HepG2 (cell line): ENCODE measurements around the gene BPI. TPM values are rescaled to one million over a fixed set of nuclear protein-coding genes. Genes with fewer than 3 reads are reported as not detected.

Experiments
- ATAC-seq: fragments of 200-7000 bp; cut with Tn5 transposase; 3 replicates; pipeline ENCODE4 v1.9.1; 2020; ENCODE audit warnings: mild to moderate bottlenecking, moderate library complexity
- BruUV-seq: library from RNA; stranded (reverse); fragments of 400-500 nt; replicated peaks from 2 replicates; lab custom pipeline; 2021; lab: Mats Ljungman, UMichigan
- CTCF ChIA-PET: fragments of 300-600 bp; formaldehyde crosslinking; extraction: SDS; loops from one replicate; lab custom pipeline; 2021; ENCODE audit warnings: low total read pairs, inconsistent platforms, low intra/inter-chr PET ratio; lab: Yijun Ruan, JAX
- POLR2A ChIA-PET: fragments of 350-600 bp; sonication (Branson Sonifier 250); formaldehyde crosslinking; loops from one replicate; lab custom pipeline; 2020; ENCODE audit warnings: antibody characterized with exemption, inconsistent platforms; lab: Yijun Ruan, JAX
- DNase-seq: peaks from one replicate; pipeline ENCODE4 v3.0.0-alpha.2; 2015; ENCODE audit warnings: low spot score
- FAIRE-seq: peaks from 3 replicates; lab custom pipeline; 2011; peaks lifted over from hg19 to GRCh38; lab: Jason Lieb, UNC
- H2AFZ ChIP-seq: one replicate; pipeline ENCODE4 v1.6.1; 2011; ENCODE audit warnings: low read length, inconsistent platforms
- H3K27ac ChIP-seq: fragments of 300-600 bp; 3 replicates; pipeline ENCODE4 v1.8.0; 2011; ENCODE audit warnings: mixed run types, mild to moderate bottlenecking, mixed read lengths, low read length, inconsistent platforms; ENCODE audit not compliant: insufficient read depth; ENCODE audit errors: extremely low read length
- H3K27me3 ChIP-seq, 2 experiments: fragments of 200-600 bp in 1 of 2; 2 replicates in 1 of 2; 3 replicates in 1 of 2; pipeline versions ENCODE4 v1.6.0 to v1.8.0; 2011; ENCODE audit warnings: low read length in 2 of 2, mild to moderate bottlenecking in 2 of 2, moderate library complexity in 2 of 2, inconsistent platforms in 1 of 2; ENCODE audit not compliant: insufficient read depth in 2 of 2, control insufficient read depth in 1 of 2
- H3K36me3 ChIP-seq, 2 experiments: fragments of 200-600 bp in 1 of 2; replicated peaks in 1 of 2; 2 replicates in 1 of 2; 3 replicates in 1 of 2; pipeline versions ENCODE4 v1.5.1 to v1.8.0; 2011; ENCODE audit warnings: low read length in 2 of 2, inconsistent platforms in 1 of 2; ENCODE audit not compliant: insufficient read depth in 2 of 2, control insufficient read depth in 1 of 2
- H3K4me1 ChIP-seq: 2 replicates; pipeline ENCODE4 v1.5.1; 2012; ENCODE audit warnings: low read length, inconsistent platforms; ENCODE audit not compliant: insufficient read depth
- H3K4me2 ChIP-seq: 2 replicates; pipeline ENCODE4 v1.6.0; 2011; ENCODE audit warnings: low read depth, low read length, inconsistent platforms
- H3K4me3 ChIP-seq, 3 experiments: fragments of 200-600 bp in 1 of 3; sonication (generic), shearing (Covaris generic) in 1 of 3; replicated peaks in 1 of 3; 2 replicates each; pipeline ENCODE4 v1.5.1; 2011 to 2016; ENCODE audit warnings: low read length in 3 of 3, inconsistent platforms in 2 of 3, low read depth in 2 of 3, mild to moderate bottlenecking in 2 of 3, control low read depth in 1 of 3, mixed read lengths in 1 of 3; ENCODE audit not compliant: insufficient read depth in 1 of 3
- H3K79me2 ChIP-seq: one replicate; pipeline ENCODE4 v1.6.1; 2011; ENCODE audit warnings: low read length, inconsistent platforms; ENCODE audit not compliant: insufficient read depth
- H3K9ac ChIP-seq: 2 replicates; pipeline ENCODE4 v1.6.0; 2011; ENCODE audit warnings: mild to moderate bottlenecking, low read depth, low read length, inconsistent platforms; ENCODE audit not compliant: insufficient read depth
- H3K9me3 ChIP-seq: 2 replicates; pipeline ENCODE4 v1.5.1; 2012; ENCODE audit warnings: mild to moderate bottlenecking, low read length
- H4K20me1 ChIP-seq: 2 replicates; pipeline ENCODE4 v1.6.0; 2011; ENCODE audit warnings: inconsistent platforms, mild to moderate bottlenecking, low read length, moderate library complexity; ENCODE audit not compliant: insufficient read depth
- CEBPB ChIP-seq: IDR thresholded peaks from 2 replicates; pipeline ENCODE4 v1.6.1; 2011; ENCODE audit warnings: low read depth, low read length, improper control_type of control experiment, borderline replicate concordance
- FOXK2 ChIP-seq: fragments of 450-650 bp; IDR thresholded peaks from 2 replicates; pipeline ENCODE4 v1.6.1; 2016
- FUBP1 ChIP-seq: sonication (generic); formaldehyde crosslinking; IDR thresholded peaks from 2 replicates; pipeline ENCODE4 v1.5.1; 2020; ENCODE audit warnings: missing genetic modification reagents, mild to moderate bottlenecking, borderline replicate concordance
- GPN1 ChIP-seq: sonication (generic); formaldehyde crosslinking; IDR thresholded peaks from 2 replicates; pipeline ENCODE4 v1.5.1; 2020; ENCODE audit warnings: missing genetic modification reagents, borderline replicate concordance
- KDM6A ChIP-seq: IDR thresholded peaks from 2 replicates; pipeline ENCODE4 v1.6.1; 2016; ENCODE audit warnings: low read depth
- KLF9 ChIP-seq: IDR thresholded peaks from 2 replicates; pipeline ENCODE4 v1.6.1; 2016; ENCODE audit warnings: low read depth
- MXI1 ChIP-seq: IDR thresholded peaks from 3 replicates; pipeline ENCODE4 v1.6.1; 2012; ENCODE audit warnings: low read depth, low read length, inconsistent platforms, borderline replicate concordance
- NFIC ChIP-seq: IDR thresholded peaks from 2 replicates; pipeline ENCODE4 v1.6.1; 2012; ENCODE audit warnings: mild to moderate bottlenecking, low read length, inconsistent platforms
- ZBED4 ChIP-seq: sonication (generic); formaldehyde crosslinking; IDR thresholded peaks from 2 replicates; pipeline ENCODE4 v1.4.0; 2020; ENCODE audit warnings: missing genetic modification reagents, borderline replicate concordance
- ZNF329 ChIP-seq: sonication (generic); formaldehyde crosslinking; IDR thresholded peaks from 2 replicates; pipeline ENCODE4 v1.9.0; 2021; ENCODE audit warnings: low read depth, mild to moderate bottlenecking, missing genetic modification reagents
- ZNF34 ChIP-seq: sonication (generic); formaldehyde crosslinking; IDR thresholded peaks from 2 replicates; pipeline ENCODE4 v1.4.0; 2020; ENCODE audit warnings: mild to moderate bottlenecking, missing genetic modification reagents, borderline replicate concordance
- ZNF704 ChIP-seq: sonication (generic); formaldehyde crosslinking; IDR thresholded peaks from 2 replicates; pipeline ENCODE4 v1.8.1; 2023; ENCODE audit warnings: mild to moderate bottlenecking, inconsistent platforms, moderate library complexity, missing genetic modification reagents, borderline replicate concordance
- ZNF713 ChIP-seq: sonication (generic); formaldehyde crosslinking; IDR thresholded peaks from 2 replicates; pipeline ENCODE4 v1.4.0; 2020; ENCODE audit warnings: mild to moderate bottlenecking, missing genetic modification reagents
- ZNF747 ChIP-seq: sonication (generic); formaldehyde crosslinking; IDR thresholded peaks from 2 replicates; pipeline ENCODE4 v1.8.1; 2023; ENCODE audit warnings: missing genetic modification reagents, mild to moderate bottlenecking, borderline replicate concordance
- ZSCAN31 ChIP-seq: sonication (generic); formaldehyde crosslinking; IDR thresholded peaks from 2 replicates; pipeline ENCODE4 v1.5.0; 2020; ENCODE audit warnings: low read depth, mild to moderate bottlenecking, missing genetic modification reagents
- WGBS: methylation state at CpG from one replicate; pipeline ENCODE4 v1.1.6; 2017; ENCODE audit warnings: low lambda C conversion rate; 5-methylcytosine and 5-hydroxymethylcytosine counted together
- in situ Hi-C: cut with HindIII; loops from 2 replicates; pipeline ENCODE4 v1.10.0; 2017; ENCODE audit warnings: low pct_unique_long_range_greater_than_20kb; ENCODE audit not compliant: extremely low pct_ligation_motif_present
- intact Hi-C: fragments of 100-400 bp; cut with micrococcal nuclease; formaldehyde crosslinking; loops from one replicate; pipeline ENCODE4 v1.10.0; 2022; ENCODE audit not compliant: unreplicated experiment
- polyA plus RNA-seq, 8 experiments: library from polyadenylated mRNA; depleted of rRNA in 3 of 8; stranded (reverse) in 7 of 8; unstranded in 1 of 8; fragments of >200 nt; fragmentation: Illumina TruSeq in 4 of 8; extraction: Trizol in 4 of 8; gene quantifications; 2 replicates each; pipeline versions ENCODE4 v1.2.1 to v1.2.3, GENCODE V29; 2011 to 2016; ENCODE audit warnings: low read depth in 4 of 8, missing spikeins in 1 of 8, mixed read lengths in 1 of 8; ENCODE audit not compliant: insufficient read depth in 1 of 8
- total RNA-seq, 5 experiments: library from RNA; depleted of rRNA; stranded (reverse); fragments of >200 nt; fragmentation: Illumina TruSeq; extraction: Trizol; gene quantifications; 2 replicates each; pipeline ENCODE4 v1.2.3, GENCODE V29; 2016; ENCODE audit warnings: low read depth in 1 of 5

The BPI gene
- total and polyA plus RNA-seq, 2 of the 13 experiments (the other 11 are each of a cell fraction or from before 2014, with no cell fraction given) = not detected

- TF ChIP-seq FUBP1 (CRISPR knock-in tag) (no peak), ZNF34 (CRISPR knock-in tag) (no peak), ZSCAN31 (peak; percentile 93; the same call in 1 of the 2 replicates), FOXK2 (no peak), KDM6A (CRISPR knock-in tag) (0 out of 2 replicates have a peak, but pooled peaks have one; percentile 6), ZNF747 (CRISPR knock-in tag) (0 out of 2 replicates have a peak, but pooled peaks have one; percentile 60)
These were observed 38.9 kb downstream of the BPI start (continued) for GRCh38 chr20:38342713-38343310.

GRCh38 chr20:38343311-38344106 lies 39.6 kb downstream of the BPI start:
- Histone ChIP-seq H3K27ac (no peak overlapping the region), H3K4me3 (peak overlapping the region; percentile 45 to 65 (median 48)), H3K36me3 (no peaks in the 10 kb centered on the region), H3K9me3 (peaks cover 3% of the 10 kb centered on the region; the same call in 1 of the 2 replicates), H2AFZ (peak overlapping the region; percentile 91), H4K20me1 (no peaks in the 10 kb centered on the region), H3K4me2 (peak overlapping the region; percentile 97), H3K79me2 (no peaks in the 10 kb centered on the region), H3K4me1 (peaks cover 35% of the 10 kb centered on the region), H3K27me3 (peaks cover 0 to 1% of the 10 kb centered on the region in 2 experiments; a peak in 1 of 5 replicates), H3K9ac (peak overlapping the region; percentile 35)
- in situ Hi-C loops (no loop called here), intact Hi-C loops (no loop called here)
- peak; percentile 79 for ATAC-seq
- ChIA-PET CTCF (no interaction called here), POLR2A (no interaction called here)
- FAIRE-seq = peak; percentile 80
- 3% methylated on average over 16 of the region's 16 CpGs for WGBS
- no TSS peak for BruUV-seq
- DNase-seq = peak; percentile 84
- TF ChIP-seq ZBED4 (no peak; the same call in 1 of the 2 replicates), ZNF329 (CRISPR knock-in tag) (no peak), GPN1 (no peak), KLF9 (CRISPR knock-in tag) (no peak), NFIC (no peak), MXI1 (no peak), CEBPB (no peak), ZNF704 (no peak; the same call in 1 of the 2 replicates), ZNF713 (no peak)
